GM23248 (cell line): ENCODE measurements around the gene PDLIM5. TPM values are rescaled to one million over a fixed set of nuclear protein-coding genes. Genes with fewer than 3 reads are reported as not detected.

Experiments
- DNase-seq: peaks from one replicate; pipeline ENCODE4 v3.0.0-alpha.2; 2015
- H2AFZ ChIP-seq: fragments of 200-600 bp; sonication (generic); 2 replicates; pipeline ENCODE4 v1.6.1; 2016; ENCODE audit warnings: antibody characterized with exemption
- H3F3A ChIP-seq: fragments of 200-600 bp; sonication (generic); 2 replicates; pipeline ENCODE4 v1.6.1; 2016; ENCODE audit warnings: mild to moderate bottlenecking, antibody characterized with exemption, mixed run types; ENCODE audit not compliant: insufficient read depth
- H3K27ac ChIP-seq: fragments of 200-600 bp; sonication (generic); 2 replicates; pipeline ENCODE4 v1.5.1; 2016; ENCODE audit warnings: mild to moderate bottlenecking
- H3K27me3 ChIP-seq: fragments of 200-600 bp; sonication (generic); replicated peaks from 2 replicates; pipeline ENCODE4 v1.6.1; 2016; ENCODE audit warnings: mild to moderate bottlenecking; ENCODE audit not compliant: insufficient read depth
- H3K36me3 ChIP-seq: fragments of 200-600 bp; sonication (generic); 2 replicates; pipeline ENCODE4 v1.6.1; 2016; ENCODE audit warnings: low read depth, mild to moderate bottlenecking
- H3K4me1 ChIP-seq: fragments of 200-600 bp; sonication (generic); 2 replicates; pipeline ENCODE4 v1.6.1; 2016; ENCODE audit warnings: mild to moderate bottlenecking; ENCODE audit not compliant: insufficient read depth
- H3K4me2 ChIP-seq: fragments of 200-600 bp; sonication (generic); one replicate; pipeline ENCODE4 v1.6.1; 2016; ENCODE audit warnings: mild to moderate bottlenecking; ENCODE audit not compliant: unreplicated experiment
- H3K4me3 ChIP-seq: fragments of 200-600 bp; sonication (generic); 2 replicates; pipeline ENCODE4 v1.5.1; 2016; ENCODE audit warnings: mild to moderate bottlenecking
- H3K79me2 ChIP-seq: fragments of 200-600 bp; sonication (generic); 2 replicates; pipeline ENCODE4 v1.6.1; 2016; ENCODE audit warnings: mild to moderate bottlenecking; ENCODE audit not compliant: insufficient read depth
- H3K9ac ChIP-seq: fragments of 200-600 bp; sonication (generic); 2 replicates; pipeline ENCODE4 v1.6.1; 2016; ENCODE audit warnings: mild to moderate bottlenecking
- H3K9me2 ChIP-seq: fragments of 200-600 bp; sonication (generic); 2 replicates; pipeline ENCODE4 v1.6.1; 2016; ENCODE audit warnings: mixed run types, mild to moderate bottlenecking, moderate library complexity; ENCODE audit not compliant: insufficient read depth
- H3K9me3 ChIP-seq: fragments of 200-600 bp; sonication (generic); one replicate; pipeline ENCODE4 v1.6.1; 2017; ENCODE audit warnings: low read depth
- H4K20me1 ChIP-seq: fragments of 200-600 bp; sonication (generic); 2 replicates; pipeline ENCODE4 v1.6.0; 2016; ENCODE audit not compliant: insufficient read depth
- EZH2 ChIP-seq: fragments of 200-600 bp; sonication (generic); IDR thresholded peaks from 2 replicates; pipeline ENCODE4 v1.6.1; 2018; ENCODE audit warnings: antibody characterized with exemption, mild to moderate bottlenecking; ENCODE audit not compliant: insufficient read depth, poor library complexity, severe bottlenecking
- EZH2phosphoT487 ChIP-seq: fragments of 200-600 bp; sonication (generic); IDR thresholded peaks from 2 replicates; pipeline ENCODE4 v1.6.1; 2018; ENCODE audit warnings: antibody characterized with exemption, moderate library complexity, mild to moderate bottlenecking, low read depth; ENCODE audit not compliant: insufficient read depth
- WGBS, 2 experiments: methylation state at CpG; one replicate each; pipeline ENCODE4 v1.1.6; 2015 to 2017; ENCODE audit warnings: low lambda C conversion rate in 2 of 2, low coverage in 1 of 2; ENCODE audit errors: missing lambda C conversion rate in 2 of 2; 5-methylcytosine and 5-hydroxymethylcytosine counted together
- in situ Hi-C: fragments of 300-500 bp; cut with MboI; formaldehyde crosslinking; loops from 2 replicates; pipeline ENCODE4 v1.15.0; 2020
- polyA plus RNA-seq: library from polyadenylated mRNA; unstranded; fragments of >200 nt; fragmentation: Nextera tagmentation; extraction: Ambion mirVana; gene quantifications from 2 replicates; pipeline ENCODE4 v1.2.1, GENCODE V29; 2016
- total RNA-seq: library from RNA; depleted of rRNA; stranded (reverse); fragments of >200 nt; shearing (Covaris generic); gene quantifications from 2 replicates; pipeline ENCODE4 v1.2.3, GENCODE V29; 2014

PDLIM5 gene
- total and polyA plus RNA-seq, 2 experiments from 2014 or later = 115 to 149 TPM

DNA sequence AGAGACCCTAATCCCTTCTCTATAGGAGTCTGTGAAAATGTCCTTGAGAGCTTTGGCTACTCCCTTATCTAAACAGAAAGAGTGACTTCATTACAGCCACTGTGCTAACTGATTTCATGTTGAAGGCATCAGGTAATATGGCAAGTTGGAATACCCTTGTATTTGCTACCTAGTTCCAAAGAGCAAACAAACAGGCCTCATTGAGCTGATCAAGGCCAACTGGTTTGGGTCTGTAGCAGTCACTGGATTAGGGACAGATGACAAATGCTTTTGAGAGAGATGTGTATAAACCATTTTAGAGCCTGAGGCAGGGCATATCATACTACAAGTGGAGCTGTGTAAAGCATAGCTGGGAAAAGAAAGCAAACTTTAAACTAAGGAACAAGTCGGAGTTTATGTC, 22.9 kb upstream of the PDLIM5 start:
- Histone ChIP-seq H3F3A (no peaks in the 10 kb centered on the region), H3K9me2 (no peaks in the 10 kb centered on the region), H3K36me3 (no peaks in the 10 kb centered on the region), H2AFZ (no peak overlapping the region), H4K20me1 (no peaks in the 10 kb centered on the region), H3K4me1 (no peaks in the 10 kb centered on the region), H3K27me3 (no peaks in the 10 kb centered on the region), H3K9ac (no peak overlapping the region), H3K4me3 (no peak overlapping the region), H3K27ac (no peak overlapping the region), H3K4me2 (no peak overlapping the region), H3K9me3 (peaks cover 7% of the 10 kb centered on the region), H3K79me2 (no peaks in the 10 kb centered on the region)
- in situ Hi-C loops = no loop called here
- WGBS, 2 experiments = 59 to 77% methylated on average over 1 of the region's 1 CpG
- TF ChIP-seq EZH2 (no peak), EZH2phosphoT487 (no peak)
- DNase-seq = no peak

DNA sequence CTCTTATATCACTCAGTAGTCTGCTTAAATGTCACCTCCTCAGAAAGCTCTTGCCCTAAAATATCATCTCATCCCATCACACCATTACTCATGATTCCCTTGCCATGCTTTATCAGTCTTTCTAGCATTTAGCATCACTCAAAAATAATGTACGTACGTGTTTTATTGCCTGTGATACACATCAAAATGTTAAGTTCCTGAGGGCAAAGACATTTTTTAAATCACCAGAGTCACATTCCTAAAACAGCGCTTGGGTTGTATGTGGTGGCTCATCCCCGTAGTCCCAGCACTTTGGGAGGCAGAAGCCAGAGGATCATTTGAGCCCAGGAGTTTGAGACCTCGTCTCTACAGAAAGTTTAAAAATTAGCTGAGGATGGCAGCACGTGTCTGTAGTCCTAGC, 21.3 kb upstream of the PDLIM5 start:
- no peaks in the 10 kb centered on the region for H3K79me2 ChIP-seq
- no peaks in the 10 kb centered on the region for H3K36me3 ChIP-seq
- no peak overlapping the region for H2AFZ ChIP-seq
- peaks cover 7% of the 10 kb centered on the region for H3K9me3 ChIP-seq
- no peak overlapping the region for H3K4me2 ChIP-seq
- no peaks in the 10 kb centered on the region for H3K4me1 ChIP-seq
- H3K4me3 ChIP-seq = no peak overlapping the region
- TF ChIP-seq EZH2 (no peak), EZH2phosphoT487 (no peak)
- H3K9ac ChIP-seq = no peak overlapping the region
- H3K27me3 ChIP-seq = no peaks in the 10 kb centered on the region
- no peaks in the 10 kb centered on the region for H3F3A ChIP-seq
- no peak overlapping the region for H3K27ac ChIP-seq
- H4K20me1 ChIP-seq = no peaks in the 10 kb centered on the region
- in situ Hi-C loops = no loop called here
- no peak for DNase-seq
- WGBS, 2 experiments = 81 to 92% methylated on average over 6 of the region's 6 CpGs
- H3K9me2 ChIP-seq = no peaks in the 10 kb centered on the region

DNA sequence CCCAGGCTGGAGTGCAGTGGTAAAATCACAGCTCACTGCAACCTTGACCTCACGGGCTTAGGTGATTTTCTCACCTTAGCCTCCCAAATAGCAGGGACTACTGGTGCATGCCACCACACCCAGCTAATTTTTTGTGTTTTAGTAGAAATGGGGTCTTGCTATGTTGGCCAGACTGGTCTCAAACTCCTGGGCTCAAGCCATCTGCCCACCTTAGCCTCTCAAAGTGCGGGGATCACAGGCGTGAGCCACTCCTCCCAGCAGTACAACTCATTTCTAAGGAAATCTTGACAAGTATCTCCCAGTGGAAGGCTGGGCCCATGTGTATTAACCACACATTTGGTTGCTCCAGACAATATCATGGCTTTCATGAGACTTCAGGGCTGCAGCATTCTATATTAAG, 20.4 kb upstream of the PDLIM5 start:
- TF ChIP-seq EZH2 = no peak
- TF ChIP-seq EZH2phosphoT487 = no peak
- H3K27me3 ChIP-seq = no peaks in the 10 kb centered on the region
- H3K4me2 ChIP-seq = no peak overlapping the region
- in situ Hi-C loops = no loop called here
- H3K9me3 ChIP-seq = peaks cover under 1% of the 10 kb centered on the region
- 92 to 95% methylated on average over 3 of the region's 3 CpGs for WGBS, 2 experiments
- H3K4me3 ChIP-seq = no peak overlapping the region
- H3K79me2 ChIP-seq = no peaks in the 10 kb centered on the region
- H3K36me3 ChIP-seq = no peaks in the 10 kb centered on the region
- H2AFZ ChIP-seq = no peak overlapping the region
- no peaks in the 10 kb centered on the region for H3K9me2 ChIP-seq
- no peaks in the 10 kb centered on the region for H3K4me1 ChIP-seq
- H3K9ac ChIP-seq = no peak overlapping the region
- no peaks in the 10 kb centered on the region for H4K20me1 ChIP-seq
- H3F3A ChIP-seq = no peaks in the 10 kb centered on the region
- no peak overlapping the region for H3K27ac ChIP-seq
- DNase-seq = no peak

DNA sequence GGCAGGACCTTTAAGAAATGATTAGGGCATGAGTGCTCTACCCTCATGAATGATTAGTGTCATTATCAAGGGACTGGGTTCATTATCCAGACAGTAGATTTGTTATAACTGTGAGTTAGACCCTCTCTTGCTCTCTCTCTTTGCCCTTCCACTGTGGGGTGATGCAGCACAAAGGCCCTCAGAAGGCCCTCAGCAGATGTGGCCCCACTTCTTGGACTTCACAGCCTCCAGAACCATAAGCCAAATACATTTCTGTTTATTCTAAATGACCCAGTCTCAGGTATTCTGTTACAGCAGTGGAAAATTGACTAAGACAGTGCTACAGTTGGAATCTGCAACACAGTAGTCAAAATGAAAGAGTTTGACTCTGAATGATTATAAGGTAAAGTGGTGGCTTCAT, 17.2 kb upstream of the PDLIM5 start:
- Histone ChIP-seq H3K36me3 (no peaks in the 10 kb centered on the region), H3K9ac (no peak overlapping the region), H3K27ac (no peak overlapping the region), H3K27me3 (no peaks in the 10 kb centered on the region), H3K9me3 (no peaks in the 10 kb centered on the region), H3K4me2 (no peak overlapping the region), H3K79me2 (no peaks in the 10 kb centered on the region), H3K4me3 (no peak overlapping the region), H3F3A (no peaks in the 10 kb centered on the region), H4K20me1 (no peaks in the 10 kb centered on the region), H2AFZ (no peak overlapping the region), H3K9me2 (no peaks in the 10 kb centered on the region), H3K4me1 (no peaks in the 10 kb centered on the region)
- no peak for DNase-seq
- TF ChIP-seq EZH2phosphoT487 (no peak), EZH2 (no peak)
- in situ Hi-C loops = no loop called here

DNA sequence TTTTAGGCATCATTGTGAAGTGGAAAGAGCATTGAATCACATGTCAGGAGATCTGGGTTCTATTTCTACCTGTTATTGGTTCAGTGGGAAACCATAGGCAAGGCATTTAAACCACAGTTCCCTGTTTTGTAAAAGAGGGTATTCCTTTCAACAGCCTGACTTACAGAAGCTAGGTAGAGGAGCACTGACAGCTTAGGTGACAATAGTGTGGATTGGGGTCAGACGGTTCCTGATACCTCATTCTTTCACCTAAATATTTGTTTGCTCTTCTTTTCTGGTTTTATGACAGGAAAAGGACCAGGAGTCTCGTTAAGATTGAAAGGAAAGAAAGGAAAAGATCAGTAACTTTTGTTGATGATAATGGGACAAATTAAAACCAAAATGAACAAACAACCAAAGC, 15.9 kb upstream of the PDLIM5 start:
- H4K20me1 ChIP-seq = no peaks in the 10 kb centered on the region
- no peak overlapping the region for H3K9ac ChIP-seq
- DNase-seq = no peak
- TF ChIP-seq EZH2phosphoT487 (no peak), EZH2 (no peak)
- no peaks in the 10 kb centered on the region for H3K36me3 ChIP-seq
- no peaks in the 10 kb centered on the region for H3K9me3 ChIP-seq
- no peaks in the 10 kb centered on the region for H3K9me2 ChIP-seq
- no peak overlapping the region for H3K27ac ChIP-seq
- H3K27me3 ChIP-seq = no peaks in the 10 kb centered on the region
- H3K4me2 ChIP-seq = no peak overlapping the region
- no peaks in the 10 kb centered on the region for H3F3A ChIP-seq
- in situ Hi-C loops = no loop called here
- no peaks in the 10 kb centered on the region for H3K4me1 ChIP-seq
- WGBS, 2 experiments = 46 to 61% methylated on average over 2 of the region's 2 CpGs
- H2AFZ ChIP-seq = no peak overlapping the region
- no peaks in the 10 kb centered on the region for H3K79me2 ChIP-seq
- no peak overlapping the region for H3K4me3 ChIP-seq
